ENCODE measurements around the gene SEPTIN12. TPM values are rescaled to one million over a fixed set of nuclear protein-coding genes. Genes with fewer than 3 reads are reported as not detected.

The SEPTIN12 gene
- total and polyA plus RNA-seq, 9 donors: 0.30 TPM; not detected in 8

- 63% methylated on average over 4 of the region's 8 CpGs for WGBS (ENCODE audit: insufficient coverage)
- Histone ChIP-seq H3K36me3 (ENCODE audit: control insufficient read depth, insufficient read depth, low read length) (peaks cover 49% of the 10 kb centered on the region), H3K27me3 (ENCODE audit: control insufficient read depth, insufficient read depth, low read length) (no peaks in the 10 kb centered on the region)
These were observed 15.3 kb upstream of the SEPTIN12 start for GRCh38 chr16:4803401-4803844.

DNA sequence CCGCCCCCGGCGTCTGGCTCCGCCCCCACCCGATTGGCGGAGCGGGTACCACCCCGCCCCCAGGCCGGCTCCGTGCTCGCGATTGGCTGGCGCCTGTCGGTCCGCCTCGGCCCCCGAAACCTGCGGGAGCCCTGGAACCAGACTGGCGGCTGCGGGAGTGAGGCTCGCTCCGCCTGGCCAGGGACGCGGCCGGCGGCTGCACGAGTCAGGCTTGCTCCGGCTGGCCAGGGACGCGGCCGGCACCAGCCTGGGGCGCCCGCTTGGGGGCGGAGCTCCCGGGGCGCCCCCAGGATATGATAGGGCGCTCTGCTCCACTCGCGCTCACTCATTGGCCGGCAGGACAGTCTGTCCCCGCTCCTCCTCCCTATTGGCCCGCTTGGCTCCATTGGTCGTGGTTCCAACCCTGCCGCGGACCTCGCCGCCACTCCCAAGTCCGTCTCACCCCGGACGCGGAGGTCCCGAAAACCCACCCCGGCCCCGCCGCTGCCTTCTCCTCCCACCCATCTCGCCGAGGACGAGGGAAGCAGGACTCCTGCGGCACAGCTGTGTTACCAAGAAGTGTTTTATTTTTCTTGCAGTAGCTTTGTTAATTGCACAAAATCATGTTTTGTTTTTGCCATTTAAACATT is 14.6 kb upstream of the SEPTIN12 start:
- Histone ChIP-seq H3K4me3 (ENCODE audit: low read length) (peak overlapping the region; percentile 45), H3K9me3 (replicated peaks; ENCODE audit: control insufficient read depth, low read depth, low read length) (no peaks in the 10 kb centered on the region), H3K27ac (ENCODE audit: low read length) (peak overlapping the region; percentile 29), H3K4me1 (ENCODE audit: control insufficient read depth, insufficient read depth, low read length) (peaks cover 20% of the 10 kb centered on the region), H3K36me3 (ENCODE audit: control insufficient read depth, insufficient read depth, low read length) (peaks cover 51% of the 10 kb centered on the region), H3K27me3 (ENCODE audit: control insufficient read depth, insufficient read depth, low read length) (no peaks in the 10 kb centered on the region)
- WGBS (ENCODE audit: insufficient coverage): 0% methylated on average over 43 of the region's 59 CpGs
- DNase-seq: peak; percentile 97

More at GRCh38 chr16:4803401-4803844, 15.3 kb upstream of the SEPTIN12 start:
- Histone ChIP-seq H3K9me3 (replicated peaks; ENCODE audit: control insufficient read depth, low read depth, low read length) (no peaks in the 10 kb centered on the region), H3K4me3 (ENCODE audit: low read length) (no peak overlapping the region), H3K4me1 (ENCODE audit: control insufficient read depth, insufficient read depth, low read length) (peaks cover 20% of the 10 kb centered on the region), H3K27ac (ENCODE audit: low read length) (no peak overlapping the region)
- DNase-seq: no peak

GRCh38 chr16:4801962-4802658 is 14.0 kb upstream of the SEPTIN12 start, which contains the start of gene ROGDI:
TSS of gene ROGDI (minus strand) at chr16:4802633. CDS start at chr16:4802571, 62 bp downstream.
- DNase-seq: peak; percentile 50
- no peaks in the 10 kb centered on the region for H3K27me3 ChIP-seq (ENCODE audit: control insufficient read depth, insufficient read depth, low read length)

DNA sequence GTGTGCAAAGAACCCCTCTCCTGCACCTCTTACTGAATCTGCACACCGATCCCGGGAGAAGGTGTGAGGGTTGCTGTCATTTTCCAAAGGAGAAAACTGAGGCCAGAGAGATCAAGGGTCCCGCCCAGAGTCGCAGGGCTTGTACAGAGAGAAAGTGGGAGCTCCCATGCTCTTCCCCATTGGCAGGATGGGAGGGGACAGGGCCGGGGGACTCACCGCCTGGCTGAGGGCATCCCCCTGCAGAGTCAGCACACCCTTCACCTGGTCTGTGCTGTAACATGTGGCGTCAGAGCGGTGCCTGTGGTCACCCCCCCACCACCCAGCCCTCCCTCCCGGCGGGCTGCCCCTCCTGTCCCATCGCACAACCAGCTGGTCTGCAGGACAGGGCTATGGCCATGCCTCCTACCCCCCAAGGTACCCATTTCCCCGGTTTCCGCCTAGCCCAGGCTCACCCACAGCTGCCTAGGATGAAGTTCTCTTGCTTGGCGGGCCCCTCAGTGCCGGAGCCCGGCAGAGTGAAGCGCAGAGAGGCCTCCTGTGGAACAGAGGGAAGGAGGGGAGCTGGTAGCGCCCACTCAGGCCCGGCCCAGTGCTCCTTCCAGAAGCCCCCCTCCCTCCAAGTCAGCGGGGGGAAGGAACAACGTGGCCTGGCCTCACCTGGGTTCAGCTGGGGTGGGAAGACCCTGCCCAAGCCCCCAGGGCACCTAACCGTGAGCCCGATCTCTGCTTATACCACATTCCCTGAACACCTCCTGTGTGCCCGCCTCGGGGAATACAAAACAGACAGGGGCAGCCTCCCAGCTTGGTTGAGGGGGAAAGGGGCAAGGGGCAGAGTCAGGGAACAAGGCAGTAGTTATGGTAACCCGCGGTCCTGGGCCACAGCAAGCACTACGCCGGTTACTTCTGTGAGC is 13.2 kb upstream of the SEPTIN12 start:
- 52% methylated on average over 15 of the region's 29 CpGs for WGBS (ENCODE audit: insufficient coverage)
- no peak for DNase-seq
- Histone ChIP-seq H3K27me3 (ENCODE audit: control insufficient read depth, insufficient read depth, low read length) (no peaks in the 10 kb centered on the region), H3K36me3 (ENCODE audit: control insufficient read depth, insufficient read depth, low read length) (peaks cover 43% of the 10 kb centered on the region), H3K4me1 (ENCODE audit: control insufficient read depth, insufficient read depth, low read length) (peaks cover 20% of the 10 kb centered on the region), H3K27ac (ENCODE audit: low read length) (no peak overlapping the region), H3K4me3 (ENCODE audit: low read length) (peak overlapping the region; percentile 45), H3K9me3 (replicated peaks; ENCODE audit: control insufficient read depth, low read depth, low read length) (no peaks in the 10 kb centered on the region)

More at GRCh38 chr16:4801962-4802658, 14.0 kb upstream of the SEPTIN12 start, which contains the start of gene ROGDI:
- WGBS (ENCODE audit: insufficient coverage): under 1% methylated on average over 67 of the region's 70 CpGs
- H3K36me3 ChIP-seq (ENCODE audit: control insufficient read depth, insufficient read depth, low read length): peaks cover 47% of the 10 kb centered on the region
- peak within 1 kb of the TSS; percentile 29 for H3K27ac ChIP-seq (ENCODE audit: low read length)
- H3K4me3 ChIP-seq (ENCODE audit: low read length): peak within 1 kb of the TSS; percentile 45
- no peaks in the 10 kb centered on the region for H3K9me3 ChIP-seq (replicated peaks; ENCODE audit: control insufficient read depth, low read depth, low read length)
- peaks cover 20% of the 10 kb centered on the region for H3K4me1 ChIP-seq (ENCODE audit: control insufficient read depth, insufficient read depth, low read length)

DNA sequence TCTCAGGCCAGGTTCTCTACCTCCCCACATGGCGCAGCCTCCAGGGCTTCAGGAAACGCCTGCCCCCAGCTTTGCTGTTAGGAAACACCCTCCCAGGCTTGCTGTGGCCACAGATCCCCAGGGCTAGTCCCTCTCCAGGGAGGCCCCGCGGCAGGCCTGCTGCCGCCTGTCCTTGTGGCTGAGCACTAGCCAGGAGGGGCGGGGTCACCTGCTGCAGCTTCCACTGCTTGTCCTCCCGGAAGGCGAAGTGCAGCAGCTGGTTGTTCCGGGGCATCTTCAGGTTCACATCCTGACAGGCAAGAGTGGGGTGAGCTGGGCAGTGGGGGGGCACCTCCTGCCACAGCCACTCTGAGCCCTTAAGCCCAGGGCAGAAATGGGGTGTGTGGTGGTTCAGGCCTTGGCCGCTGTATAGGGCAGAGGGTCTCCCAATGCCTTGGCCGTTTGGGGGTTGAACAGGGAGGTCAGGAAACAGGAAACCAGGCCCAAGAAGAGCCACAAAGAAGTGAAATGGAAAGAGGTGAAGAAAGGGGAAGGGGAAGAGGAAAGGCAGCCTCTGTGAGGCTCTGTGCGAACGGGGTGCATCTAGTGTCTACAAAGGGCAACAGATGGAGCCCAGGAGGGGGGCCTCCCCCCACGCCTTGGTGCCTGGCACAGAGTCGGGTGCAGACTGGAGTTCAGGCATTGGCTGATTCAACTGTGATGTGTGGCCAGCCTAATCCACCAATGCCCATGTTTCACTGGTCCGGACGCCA is 12.3 kb upstream of the SEPTIN12 start:
- 56% methylated on average over 15 of the region's 17 CpGs for WGBS (ENCODE audit: insufficient coverage)
- DNase-seq: peak; percentile 37
- no peaks in the 10 kb centered on the region for H3K9me3 ChIP-seq (replicated peaks; ENCODE audit: control insufficient read depth, low read depth, low read length)
- H3K4me3 ChIP-seq (ENCODE audit: low read length): no peak overlapping the region
- H3K36me3 ChIP-seq (ENCODE audit: control insufficient read depth, insufficient read depth, low read length): peaks cover 38% of the 10 kb centered on the region
- no peaks in the 10 kb centered on the region for H3K27me3 ChIP-seq (ENCODE audit: control insufficient read depth, insufficient read depth, low read length)
- H3K27ac ChIP-seq (ENCODE audit: low read length): no peak overlapping the region
- H3K4me1 ChIP-seq (ENCODE audit: control insufficient read depth, insufficient read depth, low read length): peaks cover 20% of the 10 kb centered on the region

GRCh38 chr16:4799171-4799855 is 11.2 kb upstream of the SEPTIN12 start:
- no peaks in the 10 kb centered on the region for H3K27me3 ChIP-seq (ENCODE audit: control insufficient read depth, insufficient read depth, low read length)
- no peak overlapping the region for H3K4me3 ChIP-seq (ENCODE audit: low read length)
- H3K4me1 ChIP-seq (ENCODE audit: control insufficient read depth, insufficient read depth, low read length): peaks cover 20% of the 10 kb centered on the region
- no peak for DNase-seq
- WGBS (ENCODE audit: insufficient coverage): 95% methylated on average over 18 of the region's 19 CpGs
- H3K36me3 ChIP-seq (ENCODE audit: control insufficient read depth, insufficient read depth, low read length): peaks cover 27% of the 10 kb centered on the region
- H3K9me3 ChIP-seq (replicated peaks; ENCODE audit: control insufficient read depth, low read depth, low read length): no peaks in the 10 kb centered on the region
- H3K27ac ChIP-seq (ENCODE audit: low read length): no peak overlapping the region

DNA sequence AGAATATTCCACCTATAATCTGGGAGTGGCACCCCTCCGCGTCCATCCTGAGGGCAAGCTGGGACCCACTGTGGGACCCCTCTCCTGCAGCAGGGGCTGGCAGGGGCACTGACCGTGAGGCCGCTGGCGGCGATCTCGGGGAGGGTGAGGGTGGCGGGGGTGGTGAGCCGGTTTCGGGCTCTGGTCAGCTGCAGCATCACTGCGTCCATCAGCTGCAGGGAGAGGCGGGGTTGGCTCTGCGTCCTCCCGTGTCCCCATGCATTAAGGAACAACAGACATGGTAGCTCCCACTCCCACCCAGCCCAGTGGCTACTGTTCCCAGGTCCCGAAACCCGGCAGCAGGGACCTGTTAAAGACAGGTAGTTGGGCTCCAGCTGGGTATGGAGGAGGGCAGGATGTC is 10.3 kb upstream of the SEPTIN12 start:
- Histone ChIP-seq H3K4me1 (ENCODE audit: control insufficient read depth, insufficient read depth, low read length) (peaks cover 20% of the 10 kb centered on the region), H3K9me3 (replicated peaks; ENCODE audit: control insufficient read depth, low read depth, low read length) (no peaks in the 10 kb centered on the region), H3K4me3 (ENCODE audit: low read length) (no peak overlapping the region), H3K36me3 (ENCODE audit: control insufficient read depth, insufficient read depth, low read length) (peaks cover 23% of the 10 kb centered on the region), H3K27ac (ENCODE audit: low read length) (no peak overlapping the region), H3K27me3 (ENCODE audit: control insufficient read depth, insufficient read depth, low read length) (no peaks in the 10 kb centered on the region)
- no peak for DNase-seq
- WGBS (ENCODE audit: insufficient coverage): 86% methylated on average over 9 of the region's 16 CpGs

- 93% methylated on average over 18 of the region's 22 CpGs for WGBS (ENCODE audit: insufficient coverage)
- H3K27me3 ChIP-seq (ENCODE audit: control insufficient read depth, insufficient read depth, low read length): no peaks in the 10 kb centered on the region
- H3K27ac ChIP-seq (ENCODE audit: low read length): no peak overlapping the region
- H3K4me3 ChIP-seq (ENCODE audit: low read length): no peak overlapping the region
- peaks cover 23% of the 10 kb centered on the region for H3K36me3 ChIP-seq (ENCODE audit: control insufficient read depth, insufficient read depth, low read length)
- H3K9me3 ChIP-seq (replicated peaks; ENCODE audit: control insufficient read depth, low read depth, low read length): no peaks in the 10 kb centered on the region
- DNase-seq: no peak
- H3K4me1 ChIP-seq (ENCODE audit: control insufficient read depth, insufficient read depth, low read length): peaks cover 20% of the 10 kb centered on the region
These were observed 9.7 kb upstream of the SEPTIN12 start for GRCh38 chr16:4797805-4798252.

Measured in muscle of leg (tissue), 11 donors.